Vagina (tissue), 2 donors: ENCODE data around the gene FGD2.

ENCODE experiments used
- CTCF ChIP-seq, 3 experiments: fragments of 450-650 bp in 2 of 3; fragments of 200-600 bp in 1 of 3; sonication (generic) in 1 of 3; IDR thresholded peaks; one replicate each; pipeline ENCODE4 v1.5.1; 2017 to 2019; ENCODE audit warnings: antibody characterized with exemption in 3 of 3, mild to moderate bottlenecking in 2 of 3, moderate library complexity in 2 of 3
- POLR2AphosphoS5 ChIP-seq, 2 donors: sonication (generic); formaldehyde crosslinking; IDR thresholded peaks; one replicate each; pipeline ENCODE4 v1.9.0; 2017; ENCODE audit warnings: antibody characterized with exemption in 2 of 2, mild to moderate bottlenecking in 2 of 2, low read depth in 1 of 2; ENCODE audit not compliant: insufficient read depth in 1 of 2

DNA sequence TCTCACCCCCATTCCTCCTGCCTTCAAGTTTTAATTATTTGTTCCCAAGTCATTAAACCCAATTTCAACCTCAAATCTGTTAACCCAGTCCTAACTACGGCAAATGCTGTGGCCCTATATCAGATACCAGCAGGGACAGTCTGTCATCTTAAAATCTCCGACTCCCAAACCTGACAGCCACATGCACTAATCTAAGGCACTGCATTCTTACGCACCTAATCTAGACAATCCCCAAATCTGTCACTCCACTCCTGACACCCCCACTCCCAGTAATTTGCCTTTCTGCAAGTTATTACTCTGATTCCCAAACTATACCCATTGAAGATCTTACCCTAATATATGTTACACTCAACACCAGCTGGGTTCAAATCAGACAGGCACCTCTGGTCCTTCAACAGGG lies 21.9 kb upstream of the FGD2 start:
- TF ChIP-seq POLR2AphosphoS5 (IDR thresholded peaks at IDR 0.05; ENCODE audit: insufficient read depth in 1 of 2, low read depth in 1 of 2) = no peak
- no peak for TF ChIP-seq CTCF (IDR thresholded peaks at IDR 0.05)
